OCI-LY7 (cell line): ENCODE data around the gene IRX4. TPM values are rescaled to one million over a fixed set of nuclear protein-coding genes. Genes with fewer than 3 reads are reported as not detected.
"Not testable (repeated sequence)": the region's sequence is repeated elsewhere in the genome, so short reads cannot be mapped to it uniquely, and the experiment has no call there.

Source experiments
- BruUV-seq: library from RNA; stranded (reverse); fragments of 400-500 nt; replicated peaks from 2 replicates; lab custom pipeline; 2021; lab: Mats Ljungman, UMichigan
- CTCF ChIA-PET: fragments of 300-600 bp; sonication (Branson Sonifier 250); formaldehyde crosslinking; loops from one replicate; lab custom pipeline; 2022; ENCODE audit warnings: antibody characterized with exemption; ENCODE audit not compliant: unreplicated experiment; lab: Charles Lee
- POLR2A ChIA-PET: fragments of 300-600 bp; sonication (Branson Sonifier 250); formaldehyde crosslinking; loops from one replicate; lab custom pipeline; 2022; ENCODE audit warnings: antibody characterized with exemption; lab: Charles Lee
- DNase-seq: peaks from one replicate; pipeline ENCODE4 v3.0.0-alpha.2; 2015; ENCODE audit warnings: low spot score
- H2AFZ ChIP-seq: fragments of 200-600 bp; sonication (generic), shearing (Covaris generic); 2 replicates; pipeline ENCODE4 v1.6.1; 2014; ENCODE audit warnings: mild to moderate bottlenecking, antibody characterized with exemption, low read length, moderate library complexity
- H3K27ac ChIP-seq: fragments of 200-600 bp; sonication (generic); 2 replicates; pipeline ENCODE4 v1.5.1; 2014; ENCODE audit warnings: mixed run types, low read depth, mild to moderate bottlenecking, moderate library complexity, low read length, inconsistent platforms; ENCODE audit not compliant: poor library complexity, severe bottlenecking
- H3K36me3 ChIP-seq: fragments of 200-600 bp; sonication (generic); 2 replicates; pipeline ENCODE4 v1.6.1; 2014; ENCODE audit warnings: mild to moderate bottlenecking, antibody characterized with exemption, low read length, moderate library complexity, mixed read lengths; ENCODE audit not compliant: insufficient read depth
- H3K4me1 ChIP-seq: fragments of 200-600 bp; sonication (generic); 2 replicates; pipeline ENCODE4 v1.5.1; 2014; ENCODE audit warnings: mild to moderate bottlenecking, low read length; ENCODE audit not compliant: insufficient read depth, poor library complexity, severe bottlenecking
- H3K4me2 ChIP-seq: fragments of 200-600 bp; sonication (generic); 2 replicates; pipeline ENCODE4 v1.6.1; 2014; ENCODE audit warnings: mild to moderate bottlenecking, low read length
- H3K4me3 ChIP-seq: fragments of 200-600 bp; sonication (generic); 2 replicates; pipeline ENCODE4 v1.5.1; 2014; ENCODE audit warnings: mild to moderate bottlenecking, low read depth, low read length; ENCODE audit not compliant: poor library complexity, severe bottlenecking
- H3K79me2 ChIP-seq: fragments of 200-600 bp; sonication (generic); 2 replicates; pipeline ENCODE4 v1.6.1; 2016; ENCODE audit warnings: low read depth, mild to moderate bottlenecking, low read length, moderate library complexity, mixed read lengths; ENCODE audit not compliant: insufficient read depth
- H3K9me2 ChIP-seq: fragments of 200-600 bp; sonication (generic); 2 replicates; pipeline ENCODE4 v1.6.1; 2016; ENCODE audit warnings: mild to moderate bottlenecking, low read length, mixed read lengths; ENCODE audit not compliant: insufficient read depth
- H3K9me3 ChIP-seq: fragments of 200-600 bp; sonication (generic); 2 replicates; pipeline ENCODE4 v1.6.1; 2014; ENCODE audit warnings: mild to moderate bottlenecking, mixed run types, low read length, mixed read lengths
- H4K20me1 ChIP-seq: fragments of 200-600 bp; sonication (generic); 2 replicates; pipeline ENCODE4 v1.6.1; 2014; ENCODE audit warnings: mild to moderate bottlenecking, antibody characterized with exemption, low read length, moderate library complexity, mixed read lengths; ENCODE audit not compliant: insufficient read depth
- EZH2phosphoT487 ChIP-seq: fragments of 200-600 bp; sonication (generic); IDR thresholded peaks from 2 replicates; pipeline ENCODE4 v1.6.1; 2018; ENCODE audit warnings: low read depth, borderline replicate concordance, mild to moderate bottlenecking, mixed run types, antibody characterized with exemption, low read length, moderate library complexity, mixed read lengths
- intact Hi-C: fragments of 100-400 bp; cut with micrococcal nuclease; formaldehyde crosslinking; loops from one replicate; pipeline ENCODE4 v1.10.0; 2022; ENCODE audit not compliant: unreplicated experiment
- total RNA-seq, 2 experiments: library from RNA; depleted of rRNA in 1 of 2; stranded (reverse); fragments of >200 nt in 1 of 2; shearing (Covaris generic) in 1 of 2; gene quantifications; 2 replicates each; pipeline ENCODE4 v1.2.3, GENCODE V29; 2014 to 2022
- TF ChIP-seq, protein P1 (sequence below): fragments of 200-600 bp; sonication (generic); conservative IDR thresholded peaks from 2 replicates; pipeline ENCODE4 v1.5.1; 2014; ENCODE audit warnings: mild to moderate bottlenecking, antibody characterized with exemption, low read length, moderate library complexity, mixed read lengths

The IRX4 gene
- total RNA-seq, 2 experiments from 2014 or later = not detected

DNA sequence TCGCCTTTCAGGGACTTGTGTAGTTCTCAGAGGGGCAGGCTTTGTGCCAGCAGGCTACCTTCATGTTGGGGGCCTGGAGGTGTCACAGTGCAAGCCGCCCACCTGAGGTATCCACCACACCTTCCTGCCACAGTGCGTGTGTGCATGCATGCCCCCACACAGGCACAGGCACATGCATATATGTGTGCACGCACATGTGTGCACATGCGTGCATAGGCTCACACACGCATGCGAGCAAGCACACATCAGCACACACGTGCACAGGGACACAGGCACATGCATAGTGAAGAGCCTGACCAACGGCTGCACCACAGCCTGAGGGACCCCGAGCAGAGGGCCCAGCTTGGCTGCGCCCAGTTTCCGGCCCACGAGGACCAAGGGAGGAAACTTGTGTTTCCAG is 36.1 kb downstream of the IRX4 start:
- DNase-seq = no peak
- CTCF ChIA-PET = no interaction called here
- intact Hi-C loops = no loop called here
- Histone ChIP-seq H3K79me2 (no peaks in the 10 kb centered on the region), H3K9me3 (no peaks in the 10 kb centered on the region), H3K4me3 (no peak overlapping the region), H3K27ac (no peak overlapping the region), H3K4me2 (no peak overlapping the region), H4K20me1 (no peaks in the 10 kb centered on the region), H3K9me2 (no peaks in the 10 kb centered on the region), H3K36me3 (no peaks in the 10 kb centered on the region), H2AFZ (no peak overlapping the region), H3K4me1 (no peaks in the 10 kb centered on the region)
- POLR2A ChIA-PET = no interaction called here
- no TSS peak for BruUV-seq
- no peak for TF ChIP-seq EZH2phosphoT487
- TF ChIP-seq, protein P1, sequence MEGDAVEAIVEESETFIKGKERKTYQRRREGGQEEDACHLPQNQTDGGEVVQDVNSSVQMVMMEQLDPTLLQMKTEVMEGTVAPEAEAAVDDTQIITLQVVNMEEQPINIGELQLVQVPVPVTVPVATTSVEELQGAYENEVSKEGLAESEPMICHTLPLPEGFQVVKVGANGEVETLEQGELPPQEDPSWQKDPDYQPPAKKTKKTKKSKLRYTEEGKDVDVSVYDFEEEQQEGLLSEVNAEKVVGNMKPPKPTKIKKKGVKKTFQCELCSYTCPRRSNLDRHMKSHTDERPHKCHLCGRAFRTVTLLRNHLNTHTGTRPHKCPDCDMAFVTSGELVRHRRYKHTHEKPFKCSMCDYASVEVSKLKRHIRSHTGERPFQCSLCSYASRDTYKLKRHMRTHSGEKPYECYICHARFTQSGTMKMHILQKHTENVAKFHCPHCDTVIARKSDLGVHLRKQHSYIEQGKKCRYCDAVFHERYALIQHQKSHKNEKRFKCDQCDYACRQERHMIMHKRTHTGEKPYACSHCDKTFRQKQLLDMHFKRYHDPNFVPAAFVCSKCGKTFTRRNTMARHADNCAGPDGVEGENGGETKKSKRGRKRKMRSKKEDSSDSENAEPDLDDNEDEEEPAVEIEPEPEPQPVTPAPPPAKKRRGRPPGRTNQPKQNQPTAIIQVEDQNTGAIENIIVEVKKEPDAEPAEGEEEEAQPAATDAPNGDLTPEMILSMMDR = no peak

DNA sequence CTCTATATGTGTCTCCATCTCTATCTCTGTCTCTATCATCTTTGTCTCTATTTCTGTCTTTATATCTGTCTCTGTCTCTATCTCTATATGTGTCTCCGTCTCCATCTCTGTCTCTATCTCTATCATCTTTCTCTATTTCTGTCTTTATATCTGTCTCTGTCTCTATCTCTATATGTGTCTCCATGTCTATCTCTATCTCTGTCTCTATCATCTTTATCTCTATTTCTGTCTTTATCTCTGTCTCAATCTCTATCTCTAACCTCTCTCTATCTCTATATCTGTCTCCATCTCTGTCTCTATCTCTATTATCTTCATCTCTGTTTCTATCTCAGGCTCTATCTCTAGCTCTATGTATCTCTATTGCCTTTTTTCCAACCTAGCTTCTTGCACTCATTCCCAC is 37.0 kb downstream of the IRX4 start:
- POLR2A ChIA-PET = interaction anchor here (0.6 kb wide), 1 partner anchor 383 kb away, joined by 3 read pairs; no protein-coding TSS in a partner anchor
- TF ChIP-seq, protein P1 = no peak
- no peak for TF ChIP-seq EZH2phosphoT487
- no peak for DNase-seq
- Histone ChIP-seq H3K4me1 (no peaks in the 10 kb centered on the region), H3K9me3 (no peaks in the 10 kb centered on the region), H3K36me3 (no peaks in the 10 kb centered on the region), H4K20me1 (no peaks in the 10 kb centered on the region), H2AFZ (no peak overlapping the region), H3K4me2 (no peak overlapping the region), H3K27ac (no peak overlapping the region), H3K4me3 (no peak overlapping the region), H3K9me2 (no peaks in the 10 kb centered on the region), H3K79me2 (no peaks in the 10 kb centered on the region)
- intact Hi-C loops = no loop called here
- CTCF ChIA-PET = no interaction called here
- no TSS peak for BruUV-seq

DNA sequence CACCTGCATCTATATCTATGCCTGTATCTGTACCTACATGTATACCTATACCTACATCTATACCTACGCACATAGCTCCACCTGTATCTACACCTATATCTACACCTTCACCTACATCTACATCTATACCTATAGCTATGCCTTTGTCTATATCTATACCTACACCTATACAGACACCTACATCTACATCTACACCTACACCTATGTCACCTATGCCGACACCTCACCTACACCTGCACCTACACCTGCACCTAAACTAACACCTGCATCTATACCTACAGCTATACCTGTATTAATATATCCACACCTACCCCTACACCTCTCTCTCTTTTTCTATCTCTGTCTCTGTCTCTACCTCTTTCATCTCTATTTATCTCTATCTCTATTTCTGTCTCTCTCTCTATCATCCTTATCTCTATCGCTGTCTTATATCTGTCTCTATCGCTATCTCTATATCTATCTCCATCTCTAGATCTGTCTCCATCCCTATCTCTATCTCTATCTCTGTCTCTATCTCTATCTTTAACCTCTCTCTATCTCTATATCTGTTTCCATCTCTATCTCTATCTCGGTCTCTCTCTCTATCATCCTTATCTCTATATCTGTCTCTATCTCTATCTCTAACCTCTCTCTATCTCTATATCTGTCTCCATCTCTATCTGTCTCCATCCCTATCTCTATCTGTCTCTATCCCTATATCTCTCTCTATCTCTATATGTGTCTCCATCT is 37.9 kb downstream of the IRX4 start:
- CTCF ChIA-PET = no interaction called here
- intact Hi-C loops = no loop called here

DNA sequence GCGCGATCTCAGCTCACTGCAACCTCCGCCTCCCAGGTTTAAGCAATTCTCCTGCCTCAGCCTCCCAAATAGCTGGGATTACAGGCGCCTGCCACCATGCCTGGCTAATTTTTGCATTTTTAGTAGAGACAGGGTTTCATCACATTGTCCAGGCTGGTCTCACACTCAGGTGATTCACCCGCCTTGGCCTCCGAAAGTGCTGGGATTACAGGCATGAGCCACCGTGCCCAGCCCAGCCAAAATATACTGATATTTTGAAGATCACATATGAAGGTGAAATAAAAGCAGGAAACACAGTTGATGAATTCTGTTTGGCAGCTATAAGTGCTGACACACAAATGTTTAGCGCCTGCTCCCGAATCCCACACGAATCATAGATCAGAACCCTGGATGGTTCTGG is 39.0 kb downstream of the IRX4 start:
- H3K9me2 ChIP-seq, POLR2A ChIA-PET, BruUV-seq: not testable (repeated sequence)

More for the DNA sequence above, 37.9 kb downstream of the IRX4 start:
- no peak for DNase-seq
- TF ChIP-seq, protein P1 = no peak
- no peak for TF ChIP-seq EZH2phosphoT487
- no peak overlapping the region for H3K27ac ChIP-seq
- H3K9me3 ChIP-seq = no peaks in the 10 kb centered on the region
- no TSS peak for BruUV-seq
- H3K79me2 ChIP-seq = no peaks in the 10 kb centered on the region
- H3K9me2 ChIP-seq = no peaks in the 10 kb centered on the region
- no peak overlapping the region for H2AFZ ChIP-seq
- no peaks in the 10 kb centered on the region for H4K20me1 ChIP-seq
- H3K36me3 ChIP-seq = no peaks in the 10 kb centered on the region
- no peak overlapping the region for H3K4me2 ChIP-seq
- no peak overlapping the region for H3K4me3 ChIP-seq
- H3K4me1 ChIP-seq = no peaks in the 10 kb centered on the region
- POLR2A ChIA-PET = no interaction called here

More for the DNA sequence above, 39.0 kb downstream of the IRX4 start:
- DNase-seq, intact Hi-C loops, H3K27ac ChIP-seq, H3K4me2 ChIP-seq, H3K79me2 ChIP-seq, H3K9me3 ChIP-seq, H2AFZ ChIP-seq, CTCF ChIA-PET, H3K36me3 ChIP-seq, H3K4me1 ChIP-seq, H3K4me3 ChIP-seq, H4K20me1 ChIP-seq: not testable (repeated sequence)
